Superior temporal gyrus (tissue), 1 donor: ENCODE data around the gene ANKRD11.

Source experiments
- DNase-seq: peaks from one replicate; pipeline ENCODE4 v3.0.0-alpha.2; 2016; ENCODE audit errors: extremely low spot score

The ANKRD11 gene

DNA sequence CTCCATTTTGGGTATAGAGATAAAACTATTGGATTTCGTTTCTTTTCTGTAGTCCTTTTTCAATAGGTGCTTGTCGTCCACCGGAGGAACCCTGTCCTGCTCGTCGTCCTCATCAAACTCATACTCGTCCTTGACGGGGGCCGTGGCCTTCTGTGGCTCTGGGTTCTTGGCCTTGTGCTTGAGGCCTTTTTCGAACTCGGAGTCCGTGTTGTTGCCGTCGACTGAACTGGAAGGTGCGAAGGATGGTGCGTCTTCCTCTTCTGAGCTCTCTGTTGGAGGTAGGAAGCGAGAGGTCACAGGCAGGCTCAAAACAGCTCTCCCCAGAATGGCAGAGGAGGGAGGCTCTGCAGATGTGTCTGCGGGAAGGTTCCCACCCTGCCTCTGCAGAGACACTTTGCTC, 205.0 kb downstream of the ANKRD11 start:
- no peak for DNase-seq

DNA sequence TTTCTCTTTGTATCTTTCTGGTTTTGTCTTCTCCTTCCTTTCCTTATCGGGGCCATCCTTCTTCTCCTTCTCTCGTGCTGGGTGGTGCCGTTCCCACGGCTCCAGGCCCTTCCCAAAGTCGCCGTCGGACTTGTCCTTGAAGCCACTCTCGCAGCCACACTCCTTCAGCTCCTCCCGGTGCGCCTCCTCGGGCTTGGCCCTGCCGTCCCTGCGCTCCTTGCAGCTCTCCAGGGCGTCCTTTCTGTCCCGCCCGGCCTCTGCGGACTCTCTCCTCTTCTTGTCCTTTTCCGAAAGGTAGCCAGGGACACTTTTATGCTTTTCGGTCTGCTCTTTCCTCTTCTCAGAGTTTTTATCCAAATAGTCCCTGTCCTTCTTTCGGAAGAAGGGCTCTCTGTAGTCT, 206.9 kb downstream of the ANKRD11 start:
- no peak for DNase-seq

DNA sequence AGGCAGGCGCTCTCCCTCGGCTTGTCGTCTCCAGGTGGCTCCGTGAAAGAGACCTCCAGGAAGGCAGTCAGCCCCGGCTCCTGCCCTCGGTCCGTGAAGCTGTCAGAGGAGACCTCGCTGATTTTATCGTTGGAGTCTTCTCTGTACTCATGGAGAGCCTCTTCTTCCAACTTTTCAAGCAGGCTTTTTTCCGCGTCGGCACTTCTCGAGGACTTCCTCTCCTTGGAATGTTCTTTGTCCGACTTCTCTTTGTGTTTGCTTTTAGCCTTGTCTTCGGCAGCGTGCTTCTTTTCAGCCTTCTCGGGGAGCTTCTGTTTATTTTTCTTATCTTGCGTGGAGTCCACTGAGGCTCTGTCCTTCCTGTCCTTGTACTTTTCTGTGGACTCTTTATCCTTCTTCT, 207.8 kb downstream of the ANKRD11 start:
- DNase-seq = no peak

DNA sequence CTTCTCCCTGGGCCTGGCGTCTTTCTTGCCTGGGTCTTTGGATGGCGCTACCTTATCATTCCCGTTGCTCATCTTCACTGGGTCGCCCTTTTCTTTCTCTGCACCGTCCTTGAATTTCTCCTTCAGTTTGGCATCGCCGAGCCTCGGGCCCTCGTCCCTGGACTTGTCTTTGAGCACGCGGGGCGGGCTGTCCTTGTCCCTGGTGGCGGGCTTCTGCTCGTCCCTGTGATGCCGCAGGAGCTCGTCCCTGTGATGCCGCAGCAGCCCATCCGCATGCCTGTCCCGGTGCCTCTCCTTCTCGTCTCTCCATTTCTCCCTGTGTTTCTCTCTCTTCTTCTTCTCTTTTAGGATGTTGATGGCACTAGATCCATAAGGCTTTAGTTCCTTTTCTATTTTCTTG, 208.5 kb downstream of the ANKRD11 start:
- no peak for DNase-seq

DNA sequence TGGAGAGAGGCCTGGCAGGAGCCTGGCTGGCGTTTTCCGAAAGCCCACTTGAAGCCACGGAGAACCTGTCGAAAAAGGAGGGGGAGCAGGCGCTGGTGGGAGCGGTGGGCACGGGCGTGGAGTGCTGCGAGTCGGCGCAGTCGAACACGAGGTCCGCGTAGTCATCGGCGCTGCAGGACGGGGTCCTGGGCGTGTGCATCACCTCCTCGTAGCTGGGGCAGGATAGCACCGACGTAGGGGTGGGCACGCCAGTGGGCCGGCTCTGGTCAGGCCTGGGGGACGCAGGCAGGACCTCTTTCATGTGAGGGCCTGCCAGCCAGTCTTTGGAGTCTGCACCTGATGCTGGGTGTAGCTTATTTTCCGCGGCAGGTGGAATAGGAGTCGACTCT, 209.2 kb downstream of the ANKRD11 start:
- DNase-seq = no peak

DNA sequence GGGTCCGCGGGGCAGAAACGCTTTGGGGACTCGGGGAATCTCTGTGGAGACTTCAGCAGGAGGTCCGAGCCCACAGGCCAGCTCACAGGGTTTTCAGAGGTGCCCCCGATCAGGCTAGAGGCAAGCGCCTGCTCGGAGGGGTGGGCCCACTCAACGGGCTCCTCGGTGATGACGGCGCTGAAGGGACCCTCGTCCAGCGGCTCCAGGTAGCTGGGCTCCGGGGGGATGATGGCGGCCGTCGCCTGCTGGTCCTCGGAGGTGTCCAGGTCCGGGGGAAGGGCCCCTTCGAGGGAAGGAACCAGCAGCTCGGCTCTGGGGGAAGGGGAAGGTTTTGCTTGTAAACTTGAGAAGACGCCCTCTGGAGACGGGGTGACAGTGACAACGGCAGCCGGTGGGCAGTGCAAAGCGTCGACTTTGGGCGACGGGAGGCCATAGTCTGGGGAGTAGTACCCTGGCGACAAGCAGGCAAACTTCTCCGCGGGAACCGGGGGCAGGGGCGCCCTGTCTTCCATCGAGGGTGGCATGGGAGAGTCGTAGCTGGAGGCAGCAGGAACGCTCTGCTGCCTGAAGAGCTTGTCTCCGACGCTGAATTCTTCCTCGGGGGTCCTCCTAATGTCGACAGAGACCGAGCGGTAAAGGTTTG, 209.7 kb downstream of the ANKRD11 start:
- no peak for DNase-seq

DNA sequence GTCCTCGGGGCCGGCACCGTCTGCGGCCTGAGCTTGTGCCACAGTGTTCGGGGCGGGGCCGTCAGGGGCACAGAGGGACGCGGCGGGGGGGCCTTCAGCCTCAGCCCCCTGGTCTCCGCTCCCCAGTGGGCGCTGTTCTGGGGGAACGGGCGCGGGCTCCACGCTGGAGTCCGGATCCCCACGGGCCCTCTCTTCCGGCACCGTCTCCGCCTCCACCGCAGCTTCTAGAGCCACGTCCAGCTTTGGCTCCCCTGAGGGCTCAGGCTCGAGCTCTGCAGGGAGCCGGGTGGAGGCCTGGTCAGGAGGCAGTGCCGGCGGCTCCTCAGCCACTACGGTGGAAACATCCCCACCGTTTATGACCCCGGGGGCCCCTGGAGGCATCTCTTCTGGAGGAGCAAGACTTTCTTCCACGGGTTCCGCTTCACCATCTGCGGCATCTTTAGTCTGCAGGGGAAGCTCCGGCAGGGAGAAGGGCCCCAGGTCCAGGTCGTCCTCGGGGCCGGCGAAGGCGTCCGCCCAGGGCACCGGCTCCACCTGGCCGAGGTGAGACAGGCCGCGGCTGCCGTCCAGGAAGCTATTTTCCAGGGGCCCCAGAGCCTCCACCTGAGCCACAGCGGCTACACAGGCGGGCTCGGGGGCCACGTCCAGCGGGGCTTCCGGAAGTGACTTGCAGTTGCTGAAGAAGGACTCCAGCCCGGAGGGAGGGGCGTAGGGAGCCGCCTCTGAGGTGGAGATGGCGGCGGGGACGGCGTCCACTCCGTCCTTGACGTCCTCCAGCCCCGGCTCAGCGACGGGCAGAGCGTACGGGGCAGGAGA, 210.5 kb downstream of the ANKRD11 start:
- no peak for DNase-seq

DNA sequence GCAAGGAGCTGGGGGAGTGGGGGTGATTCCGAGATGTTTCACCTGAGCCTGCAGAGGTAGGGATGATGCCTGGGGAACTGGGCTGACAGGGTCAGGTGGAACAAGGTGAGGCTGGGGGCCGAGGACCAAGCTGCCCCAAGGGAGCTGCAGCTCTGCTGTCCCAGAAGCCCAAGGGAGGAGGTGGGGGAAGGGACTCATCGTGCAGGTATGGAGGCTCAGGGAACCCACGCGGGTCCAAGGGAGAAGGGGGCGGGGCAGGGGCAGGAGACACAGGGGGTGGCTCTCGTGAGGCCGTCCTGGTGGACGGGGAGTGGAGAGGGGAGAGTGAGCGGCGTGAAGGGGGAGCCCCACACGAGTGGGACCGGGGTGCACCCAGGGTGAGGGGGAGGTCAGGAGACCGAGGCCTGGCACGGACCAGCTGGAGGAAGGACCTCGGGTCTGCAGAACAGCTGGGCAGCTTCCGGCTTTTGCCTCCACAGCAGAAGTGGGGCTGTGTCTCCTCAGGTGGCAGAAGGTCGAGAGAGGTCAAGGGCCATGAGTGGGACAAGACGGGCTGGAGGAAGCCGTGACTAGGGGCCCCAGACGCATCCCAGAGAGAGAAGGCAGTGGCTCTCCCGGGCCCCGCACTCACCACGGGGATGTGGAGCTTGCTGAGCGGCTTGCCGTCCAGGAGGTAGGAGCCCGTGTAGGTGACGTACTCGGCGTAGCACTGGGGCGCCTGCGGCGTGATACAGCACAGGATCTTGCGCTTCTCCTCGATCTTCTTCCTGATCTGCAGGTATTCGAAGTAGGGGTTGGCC, 211.7 kb downstream of the ANKRD11 start:
- no peak for DNase-seq

DNA sequence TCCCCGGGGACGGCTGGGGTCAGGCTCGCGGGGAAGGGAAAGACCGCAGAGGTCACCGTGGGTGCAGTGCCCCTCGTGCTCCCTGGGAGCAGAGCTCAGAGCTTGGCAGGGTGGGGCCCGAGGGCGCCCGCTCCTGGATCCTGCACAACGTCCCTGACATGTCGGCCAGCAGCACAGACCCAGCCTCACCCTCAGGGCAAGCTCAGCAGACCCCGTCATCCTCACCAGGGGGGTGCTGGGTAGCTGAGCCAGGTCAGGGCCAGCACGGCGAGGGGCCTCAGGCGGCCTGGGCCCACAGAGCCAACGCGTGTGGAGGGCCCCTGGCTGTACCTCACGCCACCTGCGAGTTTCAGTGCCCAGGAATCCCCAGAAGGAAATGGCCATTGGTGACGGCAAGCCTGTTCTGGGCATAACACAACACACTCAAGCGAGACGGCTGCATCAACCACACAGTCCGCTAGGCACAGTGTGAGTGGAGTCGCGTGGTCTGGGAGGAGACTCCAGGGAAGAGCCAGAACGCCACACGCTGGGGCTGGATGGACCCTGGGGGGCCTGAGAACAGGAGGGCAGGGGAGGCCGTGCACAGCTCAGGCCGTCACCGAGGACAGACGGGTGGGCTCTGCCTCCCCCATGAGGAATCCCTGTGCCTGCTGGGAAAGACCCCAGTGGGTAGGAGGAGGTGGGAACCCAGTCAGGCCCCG, 212.6 kb downstream of the ANKRD11 start:
- no peak for DNase-seq

DNA sequence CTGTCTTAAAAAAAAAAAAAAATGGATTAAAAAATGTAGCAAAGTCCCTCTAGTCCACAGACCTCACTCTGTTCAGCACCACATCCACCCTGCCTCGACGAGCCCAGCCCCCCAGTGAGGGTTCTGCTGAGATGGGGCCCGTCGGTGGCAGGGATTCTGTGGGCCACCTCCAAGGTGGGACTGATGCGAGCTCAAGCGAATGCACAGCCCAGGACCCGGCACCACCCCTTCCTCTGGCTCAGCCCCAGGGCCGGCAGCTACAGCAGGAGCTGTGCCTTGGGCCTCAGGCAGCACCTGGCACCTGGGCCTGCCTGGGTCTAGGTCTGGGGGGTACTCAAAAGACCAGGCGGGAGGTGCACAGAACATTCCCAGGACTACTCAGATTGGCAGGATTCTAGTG, 213.3 kb downstream of the ANKRD11 start:
- DNase-seq = no peak

DNA sequence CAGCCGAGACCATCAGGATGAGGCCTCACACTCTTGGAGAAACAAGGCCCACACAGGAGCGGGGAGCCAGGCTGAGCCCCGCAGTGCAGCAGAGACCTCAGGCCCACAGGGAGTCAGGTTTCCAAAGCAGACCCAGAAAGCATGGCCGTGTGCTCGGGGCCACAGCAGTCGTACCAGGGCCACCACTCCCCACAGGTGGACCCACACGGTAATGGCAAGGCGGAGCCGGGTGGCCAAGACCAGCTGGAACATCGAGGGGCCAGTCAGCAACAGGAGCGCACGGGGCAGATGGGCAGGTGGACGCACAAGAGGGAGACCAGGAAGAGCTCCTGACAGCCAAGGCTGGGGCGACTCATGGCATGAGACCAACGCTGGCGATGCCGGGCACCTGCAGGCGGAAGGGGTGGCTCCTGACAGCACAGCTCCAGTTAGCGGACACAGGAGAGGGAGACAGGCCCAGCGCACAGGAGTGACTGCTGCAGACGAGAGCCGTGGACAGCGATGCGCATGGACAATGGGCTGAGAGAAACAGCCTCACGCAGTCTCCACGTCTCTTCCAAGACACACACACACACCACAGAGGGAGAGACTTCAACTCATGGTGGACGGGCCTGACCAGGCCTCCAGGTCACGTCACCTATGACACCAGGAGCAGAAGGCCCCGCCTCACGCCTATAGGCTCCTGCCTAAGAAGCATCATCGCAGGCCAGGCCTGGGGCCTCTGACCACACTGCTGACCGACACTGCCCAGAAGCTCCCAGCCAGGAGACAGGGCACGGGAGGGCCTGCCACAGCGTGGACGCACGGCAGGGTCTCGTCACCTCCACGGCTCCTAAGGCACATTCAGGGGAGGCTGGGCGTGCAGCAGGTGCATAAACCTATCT, 214.3 kb downstream of the ANKRD11 start:
- no peak for DNase-seq

DNA sequence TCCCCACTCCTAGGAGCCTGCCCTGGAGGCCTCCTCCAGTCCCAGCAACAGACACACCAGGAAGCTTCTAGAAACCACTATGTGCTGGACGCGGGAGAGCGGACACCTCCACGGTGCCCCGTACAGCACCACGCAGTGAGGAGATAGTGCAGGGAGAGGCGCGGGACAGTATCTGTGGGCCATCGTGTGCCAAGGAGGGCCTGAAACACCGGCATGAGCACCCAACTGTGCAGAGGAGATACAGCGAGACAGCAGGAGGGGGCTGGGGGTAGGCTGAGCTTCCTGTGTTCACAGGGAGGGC, 215.1 kb downstream of the ANKRD11 start:
- DNase-seq = no peak

DNA sequence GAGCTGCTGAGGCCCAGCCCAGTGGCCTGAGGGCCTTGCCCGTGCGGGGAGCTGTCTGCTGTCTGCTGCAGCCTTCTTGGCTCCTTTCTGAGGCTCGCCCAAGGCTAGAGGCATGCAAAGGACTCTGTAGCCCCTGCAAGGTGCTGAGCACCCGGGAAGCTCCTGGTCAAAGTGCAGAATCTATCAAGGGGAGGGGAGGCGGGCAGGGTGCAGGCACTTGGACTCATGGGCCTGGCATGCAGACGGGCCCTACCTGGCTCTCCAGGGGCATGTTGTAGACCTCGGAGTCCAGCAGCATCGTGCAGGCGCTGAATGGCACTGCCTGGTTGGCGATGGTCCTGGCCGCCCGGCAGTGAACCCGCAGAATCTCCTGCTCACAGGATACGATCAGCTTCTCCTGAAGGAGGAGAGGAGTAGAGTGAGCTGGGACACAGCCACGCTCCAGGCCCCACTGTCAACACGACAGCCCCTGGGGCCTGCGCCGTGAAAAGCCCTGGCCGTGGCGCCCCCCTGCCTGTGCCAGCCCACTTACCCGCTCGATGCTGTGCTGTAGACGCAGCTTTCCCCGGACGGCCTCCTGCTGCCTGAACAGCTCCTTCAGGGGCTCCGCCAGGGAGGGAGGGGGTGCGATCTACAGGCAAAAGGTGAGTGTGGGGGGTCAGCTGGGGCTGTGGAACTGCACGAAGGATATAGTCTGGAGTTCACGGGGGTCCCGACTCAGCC, 215.6 kb downstream of the ANKRD11 start:
- DNase-seq = no peak

DNA sequence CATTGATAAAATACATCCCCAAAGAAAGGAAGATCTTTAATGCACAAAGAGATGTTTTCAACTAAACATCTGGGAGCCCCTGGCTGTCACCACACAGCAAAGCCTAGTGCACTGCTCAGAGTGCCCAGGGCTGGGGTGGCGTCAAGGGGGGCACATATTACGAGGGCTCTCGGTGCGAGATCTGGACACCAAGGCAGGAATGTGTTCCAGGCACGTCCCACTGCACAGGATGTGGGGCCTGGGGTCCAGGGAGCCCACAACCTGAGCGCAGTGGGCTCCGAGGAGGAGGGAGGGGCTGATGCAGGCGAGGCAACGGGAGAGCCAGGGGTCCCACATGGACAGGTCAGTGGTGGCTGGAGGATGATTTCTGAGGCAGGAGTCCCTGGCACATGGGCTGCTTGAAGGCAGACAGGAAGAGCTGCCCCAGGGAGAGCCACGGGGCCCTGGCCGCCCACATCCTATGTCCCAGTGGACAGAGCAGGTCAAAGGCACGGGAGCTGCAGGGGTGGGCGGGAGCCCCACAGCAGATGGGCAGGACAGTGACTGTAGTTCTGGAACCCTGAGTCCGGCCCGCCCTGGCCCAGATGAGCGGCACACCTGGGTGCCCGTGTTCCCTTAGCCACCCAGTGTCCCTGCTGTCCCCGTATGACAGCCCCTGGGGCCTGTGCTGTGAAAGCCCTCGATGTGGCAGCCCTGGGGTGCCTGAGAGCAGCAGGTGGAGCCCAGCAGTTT, 216.5 kb downstream of the ANKRD11 start:
- no peak for DNase-seq

DNA sequence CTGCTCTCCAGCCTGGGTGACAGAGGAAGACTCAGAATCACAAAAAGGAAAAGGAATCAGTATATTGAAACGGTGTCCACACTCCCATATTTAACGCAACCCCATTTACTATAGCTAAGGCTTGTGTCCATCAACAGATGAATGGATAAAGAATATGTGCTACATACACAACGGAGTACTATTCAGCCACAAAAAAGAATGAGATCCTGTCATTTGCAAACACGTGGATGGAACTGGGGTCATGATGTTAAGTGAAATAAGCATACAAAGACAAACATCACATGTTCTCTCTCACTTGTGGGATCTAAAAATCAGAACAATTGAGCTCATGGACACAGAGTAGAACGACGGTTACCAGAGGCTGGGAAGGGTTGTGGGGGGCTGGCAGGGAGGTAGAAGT, 217.7 kb downstream of the ANKRD11 start:
- DNase-seq = no peak

DNA sequence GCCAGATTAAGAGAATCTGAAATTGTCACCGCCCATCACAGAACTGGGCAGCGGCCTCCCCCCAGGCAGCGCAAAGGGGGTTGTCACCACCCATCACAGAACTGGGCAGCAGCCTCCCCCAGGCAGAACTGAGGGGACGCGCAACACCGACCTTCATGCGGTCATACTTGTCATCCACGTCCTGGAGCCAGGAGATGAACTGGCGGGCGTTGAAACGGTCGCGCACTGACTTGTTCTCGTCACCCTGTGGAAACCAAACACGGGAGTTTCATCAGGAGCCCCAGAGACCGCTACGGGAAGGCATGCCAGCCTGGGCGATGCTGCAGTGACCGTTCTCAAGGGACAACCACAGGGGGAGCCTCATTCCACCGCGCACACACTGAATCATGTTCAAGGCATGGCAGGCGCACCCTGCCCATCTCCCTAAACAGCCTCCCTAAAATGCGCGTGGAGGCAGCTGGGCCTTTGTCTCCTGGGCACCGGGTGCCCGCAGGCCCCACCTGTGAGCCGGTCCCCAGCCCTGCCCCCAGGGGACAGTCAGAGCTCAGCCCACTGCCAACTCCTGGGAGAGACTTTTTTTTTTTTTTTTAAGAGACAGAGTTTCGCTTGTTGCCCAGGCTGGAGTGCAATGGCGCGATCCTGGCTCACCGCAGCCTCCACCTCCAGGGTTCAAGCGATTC, 219.6 kb downstream of the ANKRD11 start:
- DNase-seq = no peak

DNA sequence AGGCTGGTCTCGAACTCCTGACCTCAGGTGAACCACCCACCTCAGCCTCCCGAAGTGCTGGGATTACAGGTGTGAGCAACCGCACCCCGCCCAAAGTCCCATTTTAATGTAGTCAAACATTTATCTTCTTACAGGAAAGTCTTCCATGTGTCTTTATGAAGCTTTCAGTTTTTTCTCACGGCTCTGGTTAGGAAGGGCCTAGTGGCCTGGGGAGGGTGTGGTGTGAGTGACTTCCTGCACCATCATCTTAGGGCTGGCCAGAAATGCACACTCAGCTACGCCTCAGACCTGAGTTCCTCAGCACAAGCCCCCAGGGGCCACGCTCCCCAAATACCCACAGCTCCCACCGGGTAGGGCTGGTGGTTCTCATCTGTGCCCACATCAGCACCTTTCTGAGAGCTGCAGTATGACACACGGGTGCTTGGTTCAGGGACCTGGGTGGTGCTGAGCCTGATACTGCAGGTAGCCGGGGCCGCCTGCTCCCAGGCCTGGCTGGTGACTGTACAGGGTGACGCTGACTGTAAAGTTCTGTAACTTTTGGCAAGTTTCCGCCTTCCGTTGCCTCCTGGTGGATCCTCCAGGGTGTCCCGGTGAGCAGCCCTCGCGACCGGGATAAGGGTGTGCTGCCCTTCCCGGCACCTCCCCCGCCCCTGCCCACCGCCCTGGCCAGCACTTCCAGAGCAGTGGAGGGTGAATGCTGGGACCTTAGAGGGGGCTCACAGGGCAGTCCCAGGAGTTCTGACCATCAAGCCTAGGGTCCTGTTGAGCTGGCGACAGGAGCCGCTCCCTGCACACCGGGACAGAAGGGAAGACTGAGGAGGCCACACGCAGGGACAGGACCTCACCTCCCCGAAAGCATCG, 220.3 kb downstream of the ANKRD11 start:
- no peak for DNase-seq

DNA sequence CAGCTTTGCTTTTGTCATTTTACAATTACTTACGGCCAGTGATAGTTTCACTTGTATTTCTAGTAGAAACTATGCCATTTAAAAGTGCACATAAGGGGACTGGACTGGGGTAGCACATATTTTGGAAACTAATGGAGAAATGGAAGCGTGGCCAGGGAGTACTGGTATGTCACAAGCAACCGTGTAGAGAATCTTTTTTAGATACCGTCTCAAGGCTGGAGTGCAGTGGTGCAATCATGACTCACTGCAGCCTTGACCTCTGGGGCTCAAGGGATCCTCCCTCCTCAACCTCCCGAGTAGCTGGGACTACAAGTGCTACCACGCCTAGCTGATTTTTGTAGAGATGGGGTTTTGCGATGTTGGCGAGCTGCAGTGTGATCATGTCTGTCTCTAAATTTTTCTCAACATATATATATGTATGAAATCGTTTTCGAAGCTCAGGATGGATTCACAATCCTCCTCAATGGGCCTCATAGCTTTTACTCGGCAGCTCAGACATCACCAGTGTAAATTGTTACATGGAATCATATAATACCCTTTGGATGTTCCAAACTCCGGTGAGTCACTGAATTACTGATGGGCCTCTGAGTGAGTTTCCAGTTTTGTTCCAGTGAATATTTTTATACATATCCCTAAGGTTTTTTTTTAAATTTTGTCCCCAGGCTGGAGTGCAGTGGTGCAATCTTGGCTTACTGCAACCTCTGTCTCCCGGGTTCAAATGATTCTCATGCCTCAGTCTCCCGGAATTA, 221.2 kb downstream of the ANKRD11 start:
- DNase-seq = no peak
